K562 (cell line): ENCODE measurements around the gene CELSR3. TPM values are rescaled to one million over a fixed set of nuclear protein-coding genes. Genes with fewer than 3 reads are reported as not detected.

ENCODE experiments used
- C11orf30 ChIP-seq: fragments of 450-650 bp; IDR thresholded peaks from 2 replicates; pipeline ENCODE4 v1.6.1; 2016; ENCODE audit warnings: low read depth, mild to moderate bottlenecking
- CCNT2 ChIP-seq: IDR thresholded peaks from 2 replicates; pipeline ENCODE4 v1.6.1; 2011; ENCODE audit warnings: borderline replicate concordance, low read depth, mild to moderate bottlenecking, moderate library complexity, mixed read lengths, low read length; ENCODE audit not compliant: insufficient read length; ENCODE audit errors: extremely low read depth
- CUX1 ChIP-seq: fragments of 200-800 bp; sonication (Bioruptor generic); IDR thresholded peaks from 2 replicates; pipeline ENCODE4 v1.6.1; 2016; ENCODE audit warnings: missing genetic modification characterization, missing compliant biosample characterization
- HSF4 ChIP-seq: fragments of 250-450 bp; sonication (Bioruptor Pico); IDR thresholded peaks from 2 replicates; pipeline ENCODE4 v2.1.2; 2022; ENCODE audit warnings: mild to moderate bottlenecking, moderate library complexity, borderline replicate concordance
- MECOM ChIP-seq: fragments of 250-450 bp; sonication (Bioruptor Pico); IDR thresholded peaks from 2 replicates; pipeline ENCODE4 v1.8.0; 2022; ENCODE audit warnings: inconsistent platforms
- MTA1 ChIP-seq: fragments of 450-650 bp; IDR thresholded peaks from 2 replicates; pipeline ENCODE4 v1.6.1; 2017; ENCODE audit warnings: borderline replicate concordance
- PREB ChIP-seq: sonication (generic); formaldehyde crosslinking; IDR thresholded peaks from 2 replicates; pipeline ENCODE4 v1.8.1; 2023; ENCODE audit warnings: mild to moderate bottlenecking, missing genetic modification reagents
- SMAD2 ChIP-seq: fragments of 150-350 bp; IDR thresholded peaks from 2 replicates; pipeline ENCODE4 v1.6.1; 2014; ENCODE audit warnings: low read depth, mild to moderate bottlenecking, low read length
- SMAD3 ChIP-seq: fragments of 450-650 bp; formaldehyde crosslinking; conservative IDR thresholded peaks from 2 replicates; pipeline ENCODE4 v1.4.0; 2020; ENCODE audit warnings: mild to moderate bottlenecking
- SMAD4 ChIP-seq: fragments of 250-450 bp; sonication (Bioruptor Pico); conservative IDR thresholded peaks from 2 replicates; pipeline ENCODE4 v1.8.0; 2021; ENCODE audit warnings: inconsistent platforms, mild to moderate bottlenecking, moderate library complexity
- SNRNP70 ChIP-seq: fragments of 200-400 bp; formaldehyde crosslinking; optimal IDR thresholded peaks from 2 replicates; pipeline ENCODE3; 2017; ENCODE audit warnings: low read depth, low read length
- SREBF1 ChIP-seq: fragments of 150-350 bp; IDR thresholded peaks from 2 replicates; pipeline ENCODE4 v1.6.1; 2014; ENCODE audit warnings: antibody characterized with exemption, low read depth, low read length, borderline replicate concordance
- YBX1 ChIP-seq: fragments of 450-650 bp; IDR thresholded peaks from 2 replicates; pipeline ENCODE4 v1.7.1; 2016; ENCODE audit warnings: mild to moderate bottlenecking
- ZBED1 ChIP-seq: IDR thresholded peaks from 2 replicates; pipeline ENCODE4 v1.6.1; 2014
- ZFP30 ChIP-seq: fragments of 250-450 bp; sonication (Bioruptor Pico); IDR thresholded peaks from 2 replicates; pipeline ENCODE4 v1.8.0; 2022; ENCODE audit warnings: moderate library complexity, mild to moderate bottlenecking, inconsistent platforms, borderline replicate concordance
- ZFP36 ChIP-seq: fragments of 150-350 bp; IDR thresholded peaks from 2 replicates; pipeline ENCODE4 v1.6.1; 2018; ENCODE audit warnings: low read length, low read depth; ENCODE audit not compliant: partially characterized antibody
- ZFP91 ChIP-seq: sonication (generic); formaldehyde crosslinking; IDR thresholded peaks from 2 replicates; pipeline ENCODE4 v1.8.0; 2022; ENCODE audit warnings: mild to moderate bottlenecking, missing genetic modification reagents
- polyA plus RNA-seq, 8 experiments: library from polyadenylated mRNA; depleted of rRNA in 4 of 8; stranded (reverse) in 5 of 8; unstranded in 3 of 8; fragments of >200 nt; fragmentation: Nextera tagmentation in 2 of 8; fragmentation: Illumina TruSeq in 1 of 8; extraction: Ambion mirVana in 2 of 8; extraction: Trizol in 1 of 8; gene quantifications; 2 replicates each; pipeline versions ENCODE4 v1.2.1 to v1.2.3, GENCODE V29; 2011 to 2014; ENCODE audit warnings: inconsistent platforms in 1 of 8, missing spikeins in 1 of 8
- total RNA-seq, 7 experiments: library from RNA; depleted of rRNA in 6 of 7; stranded (reverse); fragments of >200 nt in 6 of 7; fragmentation: Illumina TruSeq in 2 of 7; extraction: Trizol in 2 of 7; gene quantifications; 2 replicates each; pipeline versions ENCODE4 v1.2.1 to v1.2.3, GENCODE V29; 2011 to 2021; ENCODE audit warnings: low replicate concordance in 1 of 7

The CELSR3 gene
- total and polyA plus RNA-seq, 9 of the 15 experiments (the other 6 are each of a cell fraction or from before 2014, with no cell fraction given) = 0.10 to 2.7 (median 0.76) TPM

- no peak for TF ChIP-seq ZFP91 (CRISPR knock-in tag)
- TF ChIP-seq ZFP36 = no peak
- TF ChIP-seq CUX1 = no peak
- TF ChIP-seq HSF4 (CRISPR knock-in tag) = no peak
- TF ChIP-seq C11orf30 = no peak
- no peak for TF ChIP-seq MTA1
- no peak for TF ChIP-seq SMAD3
- 0 out of 2 replicates have a peak, but pooled peaks have one; percentile 48 for TF ChIP-seq ZBED1
- TF ChIP-seq SREBF1 = no peak
- TF ChIP-seq CCNT2 = peak; percentile 70
- no peak for TF ChIP-seq SNRNP70
- peak; percentile 93; the same call in 1 of the 2 replicates for TF ChIP-seq PREB (CRISPR knock-in tag)
- TF ChIP-seq SMAD4 (CRISPR knock-in tag) = no peak
- no peak for TF ChIP-seq SMAD2
- TF ChIP-seq YBX1 = no peak
- no peak for TF ChIP-seq MECOM
- TF ChIP-seq ZFP30 = no peak
These were observed 27.3 kb downstream of the CELSR3 start, which contains the start of gene SLC26A6 (continued) for GRCh38 chr3:48635222-48636021.
